GM12892 (cell line): ENCODE measurements around the gene KDM6A.
"Not testable (repeated sequence)": the region's sequence is repeated elsewhere in the genome, so short reads cannot be mapped to it uniquely, and the experiment has no call there.

ENCODE experiments used
- DNase-seq: peaks from one replicate; pipeline ENCODE4 v3.0.0; 2011; ENCODE audit not compliant: insufficient read length
- FAIRE-seq: peaks from 2 replicates; lab custom pipeline; 2011; peaks lifted over from hg19 to GRCh38; lab: Jason Lieb, UNC
- POLR2A ChIP-seq: IDR thresholded peaks from 2 replicates; pipeline ENCODE4 v1.6.1; 2011; ENCODE audit warnings: low read depth, low read length, control low read depth
- POLR2AphosphoS5 ChIP-seq: IDR thresholded peaks from 2 replicates; pipeline ENCODE4 v1.6.1; 2011; ENCODE audit warnings: low read depth, low read length, control low read depth
- TAF1 ChIP-seq: IDR thresholded peaks from 2 replicates; pipeline ENCODE4 v1.6.1; 2011; ENCODE audit warnings: low read depth, mild to moderate bottlenecking, control low read depth, low read length, borderline replicate concordance

The KDM6A gene

GRCh38 chrX:44943007-44943406 is 70.0 kb downstream of the KDM6A start:
- FAIRE-seq (no peak), DNase-seq (no peak)
- no peak for TF ChIP-seq POLR2AphosphoS5
- TF ChIP-seq POLR2A: no peak
- no peak for TF ChIP-seq TAF1

GRCh38 chrX:44944894-44945293 is 71.9 kb downstream of the KDM6A start:
- no peak for FAIRE-seq
- TF ChIP-seq POLR2A: no peak
- TF ChIP-seq POLR2AphosphoS5: no peak
- TF ChIP-seq TAF1: no peak

GRCh38 chrX:44945736-44946135 is 72.7 kb downstream of the KDM6A start:
- no peak for DNase-seq
- no peak for TF ChIP-seq POLR2AphosphoS5
- TF ChIP-seq POLR2A: no peak
- TF ChIP-seq TAF1: no peak
- no peak for FAIRE-seq

More at GRCh38 chrX:44944894-44945293, 71.9 kb downstream of the KDM6A start:
- DNase-seq: no peak

DNA sequence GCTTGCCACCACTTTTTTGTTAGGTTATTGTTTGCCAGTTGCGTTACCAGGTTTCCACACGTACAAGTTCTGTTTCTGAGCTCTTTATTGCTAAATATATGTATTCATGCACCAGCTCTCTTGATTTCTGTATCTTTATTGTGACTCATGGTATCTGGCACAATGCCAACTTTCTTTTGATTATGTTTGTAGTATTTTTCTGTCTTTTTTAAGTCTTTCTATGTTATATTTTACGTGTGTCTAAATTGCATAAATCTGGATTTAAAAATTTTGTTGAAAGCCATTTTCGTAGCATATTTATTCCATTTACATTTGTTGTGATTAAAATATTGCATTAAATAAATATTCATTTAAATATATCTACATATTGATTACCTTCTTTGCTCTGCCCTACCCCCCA is 73.8 kb downstream of the KDM6A start:
- FAIRE-seq (no peak), DNase-seq (no peak)
- TF ChIP-seq POLR2A: no peak
- TF ChIP-seq TAF1: no peak

GRCh38 chrX:44947995-44948394 is 75.0 kb downstream of the KDM6A start:
- DNase-seq (no peak), FAIRE-seq (no peak)
- TF ChIP-seq POLR2A (no peak), TAF1 (no peak), POLR2AphosphoS5 (no peak)

- no peak for FAIRE-seq
- no peak for TF ChIP-seq POLR2AphosphoS5
- no peak for TF ChIP-seq POLR2A
- TF ChIP-seq TAF1: no peak
- no peak for DNase-seq
These were observed 75.4 kb downstream of the KDM6A start for GRCh38 chrX:44948406-44948805.

DNA sequence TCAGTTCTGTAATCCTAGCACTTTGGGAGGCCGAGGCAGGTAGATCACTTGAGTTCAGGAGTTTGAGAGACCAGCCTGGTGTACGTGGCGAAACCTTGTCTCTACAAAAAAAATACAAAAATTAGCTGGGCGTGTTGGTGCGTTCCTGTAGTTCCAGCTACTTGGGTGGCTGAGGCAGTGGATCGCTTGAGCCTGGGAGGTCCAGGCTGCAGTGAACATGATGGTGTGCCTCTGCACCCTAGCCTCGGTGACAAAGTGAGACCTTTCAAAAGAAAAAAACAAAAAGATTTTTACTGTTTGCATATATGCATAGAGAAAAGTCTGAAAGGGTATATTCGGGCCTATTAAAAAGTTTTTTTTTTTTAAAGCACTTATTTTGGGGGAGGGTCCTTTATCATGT is 76.1 kb downstream of the KDM6A start:
- FAIRE-seq (no peak), DNase-seq (no peak)
- TF ChIP-seq POLR2A (no peak), POLR2AphosphoS5 (no peak), TAF1 (no peak)

DNA sequence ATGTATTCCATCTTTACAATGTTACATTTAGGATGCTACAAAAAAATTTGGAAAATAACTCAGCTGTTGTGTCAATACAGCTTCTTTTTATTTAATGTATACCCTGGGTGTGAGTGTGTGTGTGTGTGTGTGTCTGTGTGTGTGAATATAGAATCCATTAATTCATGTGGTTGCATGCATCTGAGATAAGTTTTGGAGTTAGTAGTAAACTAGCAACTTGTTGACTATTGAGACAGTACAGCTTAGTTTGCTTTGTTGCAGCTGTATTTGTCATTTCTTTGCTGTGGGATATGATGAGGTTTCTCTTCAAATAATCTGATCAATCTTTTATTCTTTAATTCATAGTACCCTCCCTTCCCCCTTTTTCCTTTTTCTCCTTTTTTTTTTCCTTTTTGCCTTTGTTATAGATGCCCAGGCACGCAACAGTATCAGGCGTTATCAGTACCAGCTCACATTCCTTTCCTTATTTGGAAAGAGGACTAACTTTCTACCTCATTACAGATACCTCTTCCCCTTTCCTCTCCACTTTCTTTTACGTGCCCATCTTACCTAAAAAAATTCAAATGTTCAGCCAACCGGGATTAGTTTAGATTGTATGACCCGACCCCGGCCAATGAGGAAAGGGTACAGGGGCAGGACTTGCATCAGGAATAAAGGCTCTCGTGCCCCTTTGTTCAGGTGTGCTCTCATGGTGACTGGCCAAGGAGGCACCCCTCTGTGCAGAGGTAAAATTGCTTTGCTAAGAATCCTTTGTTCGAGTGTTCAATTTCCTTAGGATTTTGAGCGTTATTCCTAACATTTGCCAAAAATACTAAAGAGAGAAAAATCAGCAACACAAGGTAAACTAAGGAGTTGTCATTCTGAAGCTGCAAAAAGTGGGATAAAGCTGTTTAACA is 77.7 kb downstream of the KDM6A start:
- FAIRE-seq, DNase-seq: not testable (repeated sequence)

- DNase-seq (no peak), FAIRE-seq (no peak)
- TF ChIP-seq TAF1 (no peak), POLR2AphosphoS5 (no peak), POLR2A (no peak)
These were observed 78.6 kb downstream of the KDM6A start for GRCh38 chrX:44951572-44952067.

- DNase-seq (no peak), FAIRE-seq (no peak)
- no peak for TF ChIP-seq POLR2AphosphoS5
- TF ChIP-seq TAF1: no peak
- no peak for TF ChIP-seq POLR2A
These were observed 79.5 kb downstream of the KDM6A start for GRCh38 chrX:44952329-44953027.

DNA sequence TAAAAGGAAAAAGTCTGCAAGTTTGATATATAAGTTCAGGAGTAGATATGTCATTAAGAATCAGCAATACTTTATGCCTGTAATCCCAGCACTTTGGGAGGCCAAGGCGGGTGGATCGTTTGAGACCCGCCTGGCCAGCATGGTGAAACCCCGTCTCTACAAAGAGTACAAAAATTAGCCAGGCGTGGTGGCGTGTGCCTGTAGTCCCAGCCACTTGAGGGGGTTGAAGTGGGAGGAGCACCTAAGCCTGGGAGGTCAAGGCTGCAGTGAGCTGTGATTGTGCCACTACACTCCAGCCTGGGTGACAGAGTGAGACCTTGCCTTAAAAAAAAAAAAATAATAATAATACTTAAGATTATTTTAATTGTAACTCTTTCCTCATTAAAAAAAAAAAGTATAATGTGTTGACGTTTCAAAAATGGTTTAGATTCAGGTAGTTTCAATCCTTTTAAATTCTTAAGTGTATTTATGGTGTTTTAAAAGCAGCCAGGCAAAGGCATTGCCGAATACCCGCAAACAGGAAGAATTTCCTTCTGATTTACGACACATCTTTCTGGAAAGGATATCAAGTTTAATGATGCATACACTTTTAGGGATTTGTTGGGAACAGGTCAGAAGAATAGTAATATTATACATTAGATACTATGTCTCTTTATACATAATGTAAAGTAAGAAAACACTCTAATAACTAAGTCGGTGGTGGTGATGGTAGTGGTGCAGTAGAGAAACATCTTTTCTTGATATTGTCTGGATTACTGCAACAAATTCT is 80.9 kb downstream of the KDM6A start:
- TF ChIP-seq POLR2A (no peak), POLR2AphosphoS5 (no peak), TAF1 (no peak)
- no peak for DNase-seq
- FAIRE-seq: no peak
